Thoracic aorta (tissue), 2 donors: ENCODE measurements around the gene ADGRF5. TPM values are rescaled to one million over a fixed set of nuclear protein-coding genes. Genes with fewer than 3 reads are reported as not detected.

Source experiments
- ATAC-seq: fragments of 150-250 bp; one replicate; pipeline ENCODE4 v1.8.0; 2017; ENCODE audit warnings: low read depth; ENCODE audit not compliant: insufficient number of reproducible peaks, low FRiP score
- DNase-seq: peaks from one replicate; pipeline ENCODE4 v3.0.0-alpha.2; 2020; ENCODE audit warnings: low spot score
- H3K27ac ChIP-seq, 2 donors: fragments of 200-600 bp; sonication (generic); 1 replicate in 1 of 2; 2 replicates in 1 of 2; pipeline ENCODE4 v1.5.1; 2016; ENCODE audit warnings: mild to moderate bottlenecking in 2 of 2, moderate library complexity in 2 of 2
- H3K27me3 ChIP-seq: fragments of 200-600 bp; sonication (generic); replicated peaks from 2 replicates; pipeline ENCODE4 v1.6.0; 2016; ENCODE audit warnings: mild to moderate bottlenecking; ENCODE audit not compliant: insufficient read depth
- H3K36me3 ChIP-seq: fragments of 200-600 bp; sonication (generic); one replicate; pipeline ENCODE4 v1.5.1; 2016
- H3K4me1 ChIP-seq, 2 donors: fragments of 200-600 bp; sonication (generic); 1 replicate in 1 of 2; 2 replicates in 1 of 2; pipeline versions ENCODE4 v1.5.1 to v1.6.0; 2016; ENCODE audit warnings: low read depth in 2 of 2, mild to moderate bottlenecking in 1 of 2; ENCODE audit not compliant: control insufficient read depth in 1 of 2
- H3K4me3 ChIP-seq: fragments of 200-600 bp; sonication (generic); 2 replicates; pipeline ENCODE4 v1.5.1; 2016; ENCODE audit warnings: mild to moderate bottlenecking
- H3K9me3 ChIP-seq: fragments of 200-600 bp; sonication (generic); 2 replicates; pipeline ENCODE4 v1.5.1; 2016
- CTCF ChIP-seq: fragments of 200-600 bp; sonication (generic); IDR thresholded peaks from one replicate; pipeline ENCODE4 v1.5.1; 2019; ENCODE audit warnings: antibody characterized with exemption
- total RNA-seq, 2 donors: library from RNA; depleted of rRNA; stranded (reverse); fragments of >200 nt; gene quantifications; one replicate each; pipeline versions ENCODE4 v1.1.0 to v1.2.3, GENCODE V29; 2016

The ADGRF5 gene
- total RNA-seq, 2 donors from 2014 or later, result 13.5 to 18.1 TPM

DNA sequence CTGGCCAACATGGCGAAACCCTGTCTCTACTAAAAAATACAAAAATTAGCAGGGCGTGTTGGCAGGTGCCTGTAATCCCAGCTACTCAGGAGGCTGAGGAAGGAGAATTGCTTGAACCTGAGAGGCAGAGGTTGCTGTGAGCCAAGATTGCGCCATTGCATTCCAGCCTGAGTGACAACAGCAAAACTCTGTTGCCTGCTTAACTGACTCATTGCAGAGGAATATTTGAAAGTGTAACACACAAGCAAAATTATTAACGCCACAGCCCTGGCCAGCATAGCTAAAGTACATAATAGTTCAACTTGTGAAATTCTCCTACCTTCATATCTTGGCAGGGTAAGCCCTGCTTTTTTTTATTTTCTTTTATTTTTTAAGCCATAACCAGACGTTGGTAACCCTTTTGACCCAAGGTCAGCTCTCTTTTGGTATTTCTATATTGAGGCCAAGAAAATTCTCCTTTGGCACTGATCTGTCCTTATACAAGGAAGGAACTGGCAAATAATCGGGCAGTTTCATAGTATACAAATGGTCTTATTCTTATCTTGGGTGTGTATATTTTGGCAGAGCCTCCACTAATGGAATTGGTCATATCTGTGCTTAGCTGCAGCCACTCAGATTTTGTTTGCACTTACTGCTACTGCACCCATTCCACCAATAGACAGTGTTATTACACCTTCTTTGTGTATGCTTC is 4.0 kb upstream of the ADGRF5 start:
- DNase-seq, result peak; percentile 41
- peak overlapping the region; percentile 26 to 39 for H3K27ac ChIP-seq
- H3K9me3 ChIP-seq, result no peaks in the 10 kb centered on the region
- H3K27me3 ChIP-seq, result no peaks in the 10 kb centered on the region
- peak overlapping the region; percentile 21 for H3K4me3 ChIP-seq
- H3K36me3 ChIP-seq, result no peaks in the 10 kb centered on the region
- ATAC-seq, result peak; percentile 96
- TF ChIP-seq CTCF, result no peak
- peaks cover 5 to 13% of the 10 kb centered on the region in 2 donors for H3K4me1 ChIP-seq

DNA sequence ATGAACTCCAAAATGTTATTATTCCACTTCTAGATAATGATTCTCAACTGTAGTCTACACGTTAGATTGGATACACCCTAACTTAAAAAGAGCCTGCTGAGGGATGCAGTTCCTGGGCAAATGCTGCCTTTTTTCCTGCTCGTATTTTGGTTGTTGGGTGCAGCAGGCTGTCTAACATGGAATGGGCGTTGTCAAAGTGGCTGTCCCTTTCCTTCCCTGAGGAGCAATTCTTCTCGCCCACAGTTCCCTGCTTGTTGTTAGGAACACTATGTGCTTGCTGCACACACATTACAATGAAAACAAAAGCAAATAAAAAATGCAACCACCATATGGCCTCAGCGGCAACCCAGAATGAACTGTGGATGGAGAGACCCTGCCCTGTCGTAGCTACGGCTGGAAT is 1.7 kb upstream of the ADGRF5 start:
- TF ChIP-seq CTCF, result no peak
- Histone ChIP-seq H3K4me1 (peaks cover 5 to 13% of the 10 kb centered on the region in 2 donors), H3K36me3 (no peaks in the 10 kb centered on the region), H3K4me3 (no peak overlapping the region), H3K27ac (no peak overlapping the region), H3K27me3 (no peaks in the 10 kb centered on the region), H3K9me3 (no peaks in the 10 kb centered on the region)
- DNase-seq (no peak), ATAC-seq (no peak)

GRCh38 chr6:46921059-46921458 is 679 bp downstream of the ADGRF5 start:
- no peaks in the 10 kb centered on the region for H3K27me3 ChIP-seq
- TF ChIP-seq CTCF, result no peak
- no peak overlapping the region for H3K4me3 ChIP-seq
- H3K27ac ChIP-seq, result no peak overlapping the region
- no peaks in the 10 kb centered on the region for H3K9me3 ChIP-seq
- ATAC-seq (no peak), DNase-seq (no peak)
- H3K36me3 ChIP-seq, result no peaks in the 10 kb centered on the region
- peaks cover 0 to 7% of the 10 kb centered on the region in 2 donors for H3K4me1 ChIP-seq

- TF ChIP-seq CTCF, result no peak
- no peak overlapping the region for H3K4me3 ChIP-seq
- H3K4me1 ChIP-seq, result no peaks in the 10 kb centered on the region
- no peaks in the 10 kb centered on the region for H3K36me3 ChIP-seq
- no peak overlapping the region for H3K27ac ChIP-seq
- no peak for ATAC-seq
- no peak for DNase-seq
- no peaks in the 10 kb centered on the region for H3K27me3 ChIP-seq
- no peaks in the 10 kb centered on the region for H3K9me3 ChIP-seq
Measured at GRCh38 chr6:46918806-46919205, 2.9 kb downstream of the ADGRF5 start.

DNA sequence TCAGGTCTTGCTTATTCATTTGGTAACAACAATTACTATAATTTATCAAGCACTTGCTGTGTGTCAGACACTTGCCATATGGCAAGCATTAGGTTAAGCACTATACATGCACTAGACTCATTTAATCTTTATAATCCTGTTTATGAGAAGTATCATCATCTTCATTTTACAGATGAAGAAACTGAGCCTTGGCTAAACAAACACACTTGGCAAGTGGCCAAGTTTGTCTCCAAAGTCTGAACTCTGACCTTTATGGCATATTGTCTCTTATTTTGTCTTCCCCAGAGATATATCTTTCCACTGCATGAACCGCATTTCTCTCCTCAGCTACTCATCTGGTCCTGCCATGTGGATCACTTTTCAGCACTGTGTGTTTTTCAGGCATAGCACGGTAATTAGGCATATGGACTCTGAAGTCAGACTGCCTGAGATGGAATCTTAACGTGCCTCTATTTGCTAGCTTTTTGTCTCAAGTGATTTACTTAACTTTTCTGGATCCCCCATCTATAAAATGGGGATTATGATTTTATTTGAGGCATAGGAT is 4.7 kb downstream of the ADGRF5 start:
- DNase-seq, result no peak
- Histone ChIP-seq H3K27ac (no peak overlapping the region), H3K4me3 (no peak overlapping the region), H3K27me3 (no peaks in the 10 kb centered on the region), H3K4me1 (no peaks in the 10 kb centered on the region), H3K36me3 (no peaks in the 10 kb centered on the region), H3K9me3 (no peaks in the 10 kb centered on the region)
- no peak for TF ChIP-seq CTCF
- ATAC-seq, result no peak
